Stimulated activated naive CD8-positive, alpha-beta T cell treated with anti-CD3 and anti-CD28 coated beads, Interleukin-15, amount 100 ng/mL, for 72 hours (primary cell): ENCODE measurements around the gene DPH1.

Experiments used
- ATAC-seq: fragments of 150-1000 bp; cut with Tn5 transposase; 2 replicates; pipeline ENCODE4 v1.10.0; 2021; ENCODE audit warnings: mild to moderate bottlenecking, moderate library complexity
- DNase-seq, 2 donors: peaks; one replicate each; pipeline ENCODE4 v3.0.0; 2021 to 2022
- H3K27ac Mint-ChIP-seq, 2 donors: one replicate each; pipeline ENCODE4 v1.8.0; 2022; ENCODE audit warnings: mild to moderate bottlenecking in 2 of 2, mixed read lengths in 2 of 2, moderate library complexity in 2 of 2
- H3K27me3 Mint-ChIP-seq: one replicate; pipeline ENCODE4 v1.8.0; 2022; ENCODE audit warnings: mixed read lengths
- H3K4me1 Mint-ChIP-seq: one replicate; pipeline ENCODE4 v1.8.0; 2022; ENCODE audit warnings: mild to moderate bottlenecking, mixed read lengths
- H3K4me3 Mint-ChIP-seq, 2 donors: one replicate each; pipeline ENCODE4 v1.8.0; 2022; ENCODE audit warnings: mild to moderate bottlenecking in 2 of 2, mixed read lengths in 2 of 2, moderate library complexity in 1 of 2
- H3K9me3 Mint-ChIP-seq, 2 donors: one replicate each; pipeline ENCODE4 v1.8.0; 2022; ENCODE audit warnings: mixed read lengths in 2 of 2

The DPH1 gene

GRCh38 chr17:2058586-2059546, 28.9 kb downstream of the DPH1 start:
- Mint-ChIP-seq H3K9me3 (no peaks in the 10 kb centered on the region), H3K4me3 (peak overlapping the region; percentile 49 to 79), H3K27ac (peak overlapping the region in 1 of 2 donors; percentile 96), H3K4me1 (peaks cover 59% of the 10 kb centered on the region), H3K27me3 (no peaks in the 10 kb centered on the region)
- no peak for ATAC-seq
- DNase-seq = peak; percentile 76 to 77

DNA sequence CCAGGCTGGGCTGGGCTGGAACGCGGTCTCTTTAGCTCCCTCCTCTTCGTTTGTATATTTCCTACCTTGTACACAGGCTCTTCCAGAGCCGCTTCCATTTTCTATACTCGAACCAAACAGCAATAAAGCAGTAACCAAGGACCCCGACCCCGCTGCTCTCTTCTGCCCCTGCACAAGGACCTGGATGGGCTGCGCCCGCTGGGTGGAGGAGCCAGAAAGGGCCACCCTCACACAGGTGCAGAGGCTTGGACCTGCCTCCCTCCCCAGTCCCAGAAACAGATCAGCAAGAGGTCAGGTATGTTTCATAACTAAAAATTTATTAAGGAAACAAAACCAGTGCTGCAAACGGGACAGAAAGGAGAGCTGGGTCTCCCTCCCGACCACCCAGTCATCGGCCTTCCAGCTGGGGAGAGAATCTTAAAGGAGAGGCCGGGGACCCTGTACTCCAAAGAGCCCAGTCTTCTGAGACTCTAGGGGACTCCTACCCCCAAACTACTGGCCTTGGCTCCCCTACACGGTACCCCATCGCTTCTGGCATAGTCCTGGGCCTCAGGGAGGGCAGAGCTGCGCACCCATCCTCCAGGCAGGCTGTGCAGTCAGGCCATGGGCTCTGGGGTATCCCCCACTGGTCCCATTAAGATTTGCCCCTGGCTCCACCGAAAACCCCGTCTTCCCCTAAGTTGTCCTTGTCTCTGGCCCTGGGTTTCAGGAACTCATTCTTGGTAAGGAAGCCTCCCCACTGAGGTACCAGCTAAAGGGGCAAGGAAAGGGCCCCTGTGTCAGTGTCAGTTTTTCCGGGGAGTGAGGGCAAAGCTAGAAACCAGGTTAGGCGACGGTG, 29.8 kb downstream of the DPH1 start:
- no peak for ATAC-seq
- Mint-ChIP-seq H3K27me3 (no peaks in the 10 kb centered on the region), H3K4me3 (peak overlapping the region; percentile 49 to 79), H3K4me1 (peaks cover 58% of the 10 kb centered on the region), H3K27ac (peak overlapping the region in 1 of 2 donors; percentile 96), H3K9me3 (no peaks in the 10 kb centered on the region)
- no peak for DNase-seq

DNA sequence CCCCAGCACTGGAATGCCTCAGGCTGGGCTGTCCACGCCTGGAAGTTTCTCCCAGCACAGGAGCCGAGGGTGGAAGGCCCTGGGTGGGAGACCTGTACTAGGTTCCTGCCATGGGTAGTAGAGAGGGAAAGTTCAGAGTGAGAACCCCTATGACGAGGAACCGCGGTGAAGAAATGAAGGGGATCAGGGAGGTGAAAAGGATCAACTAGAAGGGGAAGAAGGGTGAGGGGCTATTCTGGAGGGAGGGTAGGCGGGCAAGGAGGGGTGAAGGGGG, 30.4 kb downstream of the DPH1 start:
- Mint-ChIP-seq H3K4me3 (no peak overlapping the region), H3K9me3 (no peaks in the 10 kb centered on the region), H3K4me1 (peaks cover 64% of the 10 kb centered on the region), H3K27me3 (no peaks in the 10 kb centered on the region), H3K27ac (peak overlapping the region in 1 of 2 donors; percentile 96)
- ATAC-seq (no peak), DNase-seq (no peak)

DNA sequence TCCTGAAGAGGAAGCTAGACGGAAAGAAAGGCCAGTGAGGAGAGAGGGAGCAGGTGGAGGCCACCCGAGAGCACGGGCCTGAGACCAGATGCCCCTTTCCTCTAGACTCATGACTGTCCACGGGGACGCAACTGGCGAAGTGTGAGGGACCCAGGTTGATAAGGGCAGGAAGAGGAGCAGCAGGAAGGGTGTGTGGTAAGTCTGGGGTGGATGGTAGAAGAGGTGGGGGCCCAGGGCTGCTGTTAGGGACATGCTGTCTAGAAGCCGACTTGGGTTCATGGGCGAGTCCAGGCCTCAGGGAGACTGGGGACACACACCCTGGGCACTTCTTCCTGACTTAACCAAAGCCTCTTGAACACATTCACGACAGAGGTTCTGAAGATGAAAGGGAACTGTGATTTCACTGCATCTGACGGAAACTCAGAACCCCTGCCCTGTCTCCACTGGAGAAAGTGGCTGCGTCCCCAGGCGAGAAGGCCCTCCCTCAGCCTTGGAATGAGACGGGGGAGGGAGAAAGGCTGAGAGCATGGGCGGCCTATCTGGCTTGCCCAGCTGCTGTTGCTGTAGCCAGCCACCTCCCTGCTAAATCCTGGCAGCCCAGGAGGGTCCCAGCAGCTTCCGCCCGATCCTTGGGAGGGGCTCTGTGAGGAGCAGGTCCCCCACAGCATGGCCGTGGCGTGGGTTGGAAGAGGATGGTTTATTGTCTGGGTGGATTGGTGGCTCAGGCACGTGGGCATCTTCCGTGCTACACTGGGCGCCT, 30.9 kb downstream of the DPH1 start:
- peaks cover 67% of the 10 kb centered on the region for H3K4me1 Mint-ChIP-seq
- DNase-seq = no peak
- peak overlapping the region; percentile 14 to 96 for H3K27ac Mint-ChIP-seq
- no peaks in the 10 kb centered on the region for H3K9me3 Mint-ChIP-seq
- no peaks in the 10 kb centered on the region for H3K27me3 Mint-ChIP-seq
- H3K4me3 Mint-ChIP-seq = peak overlapping the region in 1 of 2 donors; percentile 15
- ATAC-seq = no peak

GRCh38 chr17:2061441-2061958, 31.5 kb downstream of the DPH1 start:
- Mint-ChIP-seq H3K27me3 (no peaks in the 10 kb centered on the region), H3K9me3 (no peaks in the 10 kb centered on the region), H3K4me3 (no peak overlapping the region), H3K4me1 (peaks cover 67% of the 10 kb centered on the region), H3K27ac (peak overlapping the region in 1 of 2 donors; percentile 89)
- ATAC-seq (no peak), DNase-seq (no peak)

GRCh38 chr17:2062571-2063183, 32.7 kb downstream of the DPH1 start:
- H3K9me3 Mint-ChIP-seq = no peaks in the 10 kb centered on the region
- DNase-seq = no peak
- no peaks in the 10 kb centered on the region for H3K27me3 Mint-ChIP-seq
- peak overlapping the region in 1 of 2 donors; percentile 83 for H3K27ac Mint-ChIP-seq
- H3K4me1 Mint-ChIP-seq = peaks cover 75% of the 10 kb centered on the region
- ATAC-seq = no peak
- no peak overlapping the region for H3K4me3 Mint-ChIP-seq

DNA sequence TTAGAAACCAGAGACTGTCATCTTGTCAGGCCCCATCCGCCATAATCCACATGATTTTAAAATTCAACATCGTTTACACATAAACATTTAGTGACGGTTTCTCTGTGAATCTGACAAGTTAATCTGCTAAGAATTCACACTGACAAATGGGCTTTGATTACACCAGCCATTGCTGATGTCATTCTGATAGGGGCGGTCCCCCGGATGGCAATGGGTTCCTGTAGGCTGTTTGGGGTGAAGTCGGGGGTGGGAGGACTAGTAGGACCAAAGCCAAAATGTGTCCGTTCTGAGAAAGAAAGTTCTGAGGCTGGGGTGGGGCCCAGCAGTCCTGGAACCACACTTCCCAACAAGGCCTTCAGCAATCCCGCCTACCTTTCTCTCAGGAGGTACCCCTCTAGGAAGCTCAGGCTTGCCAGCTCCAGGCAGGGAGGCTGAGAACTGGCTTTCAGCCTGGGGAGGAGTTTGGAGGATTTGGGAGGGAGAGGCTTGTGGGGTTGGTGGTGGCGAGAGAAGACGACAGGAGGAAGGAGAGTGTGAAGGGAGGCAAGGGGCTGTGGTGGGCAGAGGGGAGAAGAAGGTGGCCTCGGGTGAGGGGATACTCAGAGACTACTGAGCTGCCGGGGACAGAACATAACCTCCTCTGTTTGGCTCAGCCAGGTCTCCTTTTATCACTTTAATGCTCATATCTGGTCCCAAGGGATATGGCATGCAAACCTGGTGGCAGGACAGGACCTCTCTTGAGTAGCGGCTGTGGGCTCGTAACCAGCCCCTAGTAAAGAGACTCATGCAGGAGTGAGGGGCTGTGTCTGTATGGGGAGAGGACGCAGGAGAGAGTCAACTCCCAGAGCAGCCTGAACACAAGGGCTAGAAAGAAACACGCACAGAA, 33.6 kb downstream of the DPH1 start:
- no peak for ATAC-seq
- Mint-ChIP-seq H3K27ac (no peak overlapping the region), H3K4me3 (no peak overlapping the region), H3K4me1 (peaks cover 80% of the 10 kb centered on the region), H3K9me3 (no peaks in the 10 kb centered on the region), H3K27me3 (no peaks in the 10 kb centered on the region)
- no peak for DNase-seq

- H3K4me1 Mint-ChIP-seq = peaks cover 86% of the 10 kb centered on the region
- H3K4me3 Mint-ChIP-seq = no peak overlapping the region
- ATAC-seq (no peak), DNase-seq (no peak)
- no peaks in the 10 kb centered on the region for H3K9me3 Mint-ChIP-seq
- no peaks in the 10 kb centered on the region for H3K27me3 Mint-ChIP-seq
- H3K27ac Mint-ChIP-seq = peak overlapping the region in 1 of 2 donors; percentile 74
These were observed 34.2 kb downstream of the DPH1 start for GRCh38 chr17:2064147-2064489.

DNA sequence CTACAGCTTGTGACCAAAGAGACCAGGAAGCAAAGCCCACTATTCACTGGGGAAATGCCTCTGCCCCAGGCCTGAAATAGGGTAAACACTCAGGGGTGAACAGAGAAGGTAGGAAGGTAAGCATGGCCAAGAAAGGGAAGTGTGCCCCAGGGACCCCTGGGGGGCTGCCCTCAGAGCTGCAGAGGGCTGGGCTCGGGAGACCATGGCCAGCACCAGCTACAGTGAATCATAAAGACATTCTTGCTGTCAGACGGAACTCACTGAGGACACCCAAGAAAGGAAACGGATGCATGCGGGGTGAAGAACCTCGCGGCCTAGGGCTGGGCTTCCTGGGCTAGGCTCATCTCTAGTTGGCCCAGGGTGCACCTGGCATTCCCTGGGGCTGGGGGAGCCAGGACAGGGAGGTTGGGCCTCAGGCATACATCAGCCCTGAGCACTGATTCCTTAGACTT, 34.6 kb downstream of the DPH1 start:
- peak overlapping the region in 1 of 2 donors; percentile 9 for H3K4me3 Mint-ChIP-seq
- no peak for ATAC-seq
- DNase-seq = no peak
- no peaks in the 10 kb centered on the region for H3K9me3 Mint-ChIP-seq
- no peaks in the 10 kb centered on the region for H3K27me3 Mint-ChIP-seq
- peak overlapping the region in 1 of 2 donors; percentile 74 for H3K27ac Mint-ChIP-seq
- H3K4me1 Mint-ChIP-seq = peaks cover 86% of the 10 kb centered on the region

- peak; percentile 84 for ATAC-seq
- peaks cover 86% of the 10 kb centered on the region for H3K4me1 Mint-ChIP-seq
- H3K27me3 Mint-ChIP-seq = no peaks in the 10 kb centered on the region
- peak overlapping the region in 1 of 2 donors; percentile 24 for H3K27ac Mint-ChIP-seq
- peak overlapping the region in 1 of 2 donors; percentile 9 for H3K4me3 Mint-ChIP-seq
- peak; percentile 64 to 71 for DNase-seq
- no peaks in the 10 kb centered on the region for H3K9me3 Mint-ChIP-seq
These were observed 35.2 kb downstream of the DPH1 start for GRCh38 chr17:2064980-2065785.

GRCh38 chr17:2065949-2066400, 36.0 kb downstream of the DPH1 start:
- Mint-ChIP-seq H3K27ac (peak overlapping the region in 1 of 2 donors; percentile 22), H3K4me1 (peaks cover 86% of the 10 kb centered on the region), H3K27me3 (no peaks in the 10 kb centered on the region), H3K4me3 (no peak overlapping the region), H3K9me3 (no peaks in the 10 kb centered on the region)
- no peak for DNase-seq
- ATAC-seq = no peak

DNA sequence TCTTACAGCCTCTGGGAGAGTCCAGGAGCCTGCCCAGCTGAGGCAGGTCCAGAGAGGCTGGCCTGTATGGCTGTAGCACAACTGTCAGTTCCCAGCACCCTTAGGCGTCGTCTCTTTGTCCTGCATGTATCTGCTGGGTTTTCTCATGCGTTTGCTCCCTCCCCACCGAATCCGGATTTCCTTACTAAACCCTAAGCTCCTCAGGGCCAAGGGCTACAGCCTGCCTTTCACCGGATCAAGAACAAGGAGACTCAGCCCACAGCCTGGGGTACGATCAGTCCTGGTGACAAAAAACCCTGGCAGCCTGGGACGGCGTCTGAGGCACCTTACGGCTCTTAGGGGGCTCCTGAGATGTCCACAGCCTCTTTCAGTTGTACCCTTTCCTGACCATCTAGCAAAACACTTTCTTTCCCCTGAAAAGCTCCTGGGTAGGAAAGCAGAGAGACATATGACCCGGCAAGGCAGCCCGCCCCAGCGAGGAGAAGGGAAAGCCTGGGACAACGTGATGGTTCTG, 37.2 kb downstream of the DPH1 start:
- peak overlapping the region in 1 of 2 donors; percentile 15 for H3K27ac Mint-ChIP-seq

GRCh38 chr17:2067608-2068024, 37.7 kb downstream of the DPH1 start:
- Mint-ChIP-seq H3K4me3 (no peak overlapping the region), H3K4me1 (peaks cover 88% of the 10 kb centered on the region), H3K9me3 (no peaks in the 10 kb centered on the region), H3K27ac (no peak overlapping the region), H3K27me3 (no peaks in the 10 kb centered on the region)
- DNase-seq (no peak), ATAC-seq (no peak)

More for the DNA sequence above, 37.2 kb downstream of the DPH1 start:
- DNase-seq (no peak), ATAC-seq (no peak)
- H3K9me3 Mint-ChIP-seq = no peaks in the 10 kb centered on the region
- H3K4me3 Mint-ChIP-seq = no peak overlapping the region
- H3K4me1 Mint-ChIP-seq = peaks cover 86% of the 10 kb centered on the region
- no peaks in the 10 kb centered on the region for H3K27me3 Mint-ChIP-seq
